ENCODE measurements around the gene FNTB.
A peak's percentile ranks its signal among the peaks of the same experiment; 100 is the strongest.

The FNTB gene

GRCh38 chr14:65073605-65074201 lies 87.0 kb downstream of the FNTB start:
- no peak overlapping the region for H4K8ac ChIP-seq (ENCODE audit: low read depth, low read length)
- no peak overlapping the region for H3K56ac ChIP-seq (ENCODE audit: low read length)
- no CpG with 5 or more reads among the region's 4 CpGs for WGBS (ENCODE audit: extremely low coverage, insufficient coverage, low lambda C conversion rate)
- no peak for DNase-seq
- no peaks in the 10 kb centered on the region for H3K4me1 ChIP-seq (ENCODE audit: control insufficient read depth, low read depth, low read length)
- H3K27me3 ChIP-seq (ENCODE audit: insufficient read depth, low read length, poor library complexity) = no peaks in the 10 kb centered on the region
- H3K4me2 ChIP-seq (ENCODE audit: low read length) = no peak overlapping the region
- no peak overlapping the region for H3K4me3 ChIP-seq (ENCODE audit: low read length)
- H2AK5ac ChIP-seq (ENCODE audit: low read length) = no peak overlapping the region
- H3K79me1 ChIP-seq (ENCODE audit: low read length) = peaks cover 5% of the 10 kb centered on the region
- no peak overlapping the region for H3K9ac ChIP-seq (ENCODE audit: low read length)
- H3K4ac ChIP-seq (ENCODE audit: low read depth, low read length) = no peak overlapping the region
- H3K23ac ChIP-seq (ENCODE audit: low read length) = peak overlapping the region; percentile 9
- H3K79me2 ChIP-seq (ENCODE audit: control insufficient read depth, insufficient read depth, low read length) = no peaks in the 10 kb centered on the region
- H2BK5ac ChIP-seq (ENCODE audit: low read length) = no peak overlapping the region
- no peak overlapping the region for H2BK15ac ChIP-seq (replicated peaks; ENCODE audit: low read depth)
- H3K36me3 ChIP-seq (ENCODE audit: control insufficient read depth, insufficient read depth, low read length) = peaks cover 15% of the 10 kb centered on the region
- no peak overlapping the region for H3K27ac ChIP-seq (ENCODE audit: low read depth, low read length)
- no peak overlapping the region for H2BK120ac ChIP-seq (ENCODE audit: low read depth, low read length)
- no peak overlapping the region for H3K18ac ChIP-seq (ENCODE audit: low read length)
- H4K5ac ChIP-seq (ENCODE audit: low read length) = no peak overlapping the region

GRCh38 chr14:65074449-65075150 lies 87.9 kb downstream of the FNTB start:
- H3K79me1 ChIP-seq (ENCODE audit: low read length) = peaks cover 12% of the 10 kb centered on the region
- no peak for DNase-seq
- no peak overlapping the region for H3K4ac ChIP-seq (ENCODE audit: low read depth, low read length)
- H3K18ac ChIP-seq (ENCODE audit: low read length) = no peak overlapping the region
- H2BK5ac ChIP-seq (ENCODE audit: low read length) = no peak overlapping the region
- peaks cover 15% of the 10 kb centered on the region for H3K36me3 ChIP-seq (ENCODE audit: control insufficient read depth, insufficient read depth, low read length)
- H3K9ac ChIP-seq (ENCODE audit: low read length) = no peak overlapping the region
- H3K79me2 ChIP-seq (ENCODE audit: control insufficient read depth, insufficient read depth, low read length) = peaks cover 2% of the 10 kb centered on the region
- H3K4me1 ChIP-seq (ENCODE audit: control insufficient read depth, low read depth, low read length) = peaks cover 5% of the 10 kb centered on the region
- H3K4me3 ChIP-seq (ENCODE audit: low read length) = no peak overlapping the region
- H4K5ac ChIP-seq (ENCODE audit: low read length) = no peak overlapping the region
- H4K8ac ChIP-seq (ENCODE audit: low read depth, low read length) = no peak overlapping the region
- no peak overlapping the region for H3K56ac ChIP-seq (ENCODE audit: low read length)
- WGBS (ENCODE audit: extremely low coverage, insufficient coverage, low lambda C conversion rate) = no CpG with 5 or more reads among the region's 3 CpGs
- H2AK5ac ChIP-seq (ENCODE audit: low read length) = no peak overlapping the region
- no peak overlapping the region for H2BK120ac ChIP-seq (ENCODE audit: low read depth, low read length)
- H3K27me3 ChIP-seq (ENCODE audit: insufficient read depth, low read length, poor library complexity) = no peaks in the 10 kb centered on the region
- H3K23ac ChIP-seq (ENCODE audit: low read length) = no peak overlapping the region
- no peak overlapping the region for H2BK15ac ChIP-seq (replicated peaks; ENCODE audit: low read depth)
- H3K4me2 ChIP-seq (ENCODE audit: low read length) = no peak overlapping the region
- H3K27ac ChIP-seq (ENCODE audit: low read depth, low read length) = no peak overlapping the region

GRCh38 chr14:65075628-65076325 lies 89.1 kb downstream of the FNTB start:
- Histone ChIP-seq H2BK15ac (replicated peaks; ENCODE audit: low read depth) (no peak overlapping the region), H4K8ac (ENCODE audit: low read depth, low read length) (no peak overlapping the region), H3K4ac (ENCODE audit: low read depth, low read length) (no peak overlapping the region), H3K79me2 (ENCODE audit: control insufficient read depth, insufficient read depth, low read length) (peaks cover 2% of the 10 kb centered on the region), H3K4me1 (ENCODE audit: control insufficient read depth, low read depth, low read length) (peaks cover 5% of the 10 kb centered on the region), H3K27ac (ENCODE audit: low read depth, low read length) (no peak overlapping the region), H3K4me2 (ENCODE audit: low read length) (no peak overlapping the region), H3K27me3 (ENCODE audit: insufficient read depth, low read length, poor library complexity) (no peaks in the 10 kb centered on the region), H2BK5ac (ENCODE audit: low read length) (no peak overlapping the region), H3K56ac (ENCODE audit: low read length) (no peak overlapping the region), H2BK120ac (ENCODE audit: low read depth, low read length) (no peak overlapping the region), H3K4me3 (ENCODE audit: low read length) (no peak overlapping the region), H3K18ac (ENCODE audit: low read length) (no peak overlapping the region), H4K5ac (ENCODE audit: low read length) (no peak overlapping the region), H3K36me3 (ENCODE audit: control insufficient read depth, insufficient read depth, low read length) (peaks cover 14% of the 10 kb centered on the region), H3K23ac (ENCODE audit: low read length) (no peak overlapping the region), H3K79me1 (ENCODE audit: low read length) (peaks cover 12% of the 10 kb centered on the region), H2AK5ac (ENCODE audit: low read length) (no peak overlapping the region), H3K9ac (ENCODE audit: low read length) (no peak overlapping the region)
- DNase-seq = no peak
- WGBS (ENCODE audit: extremely low coverage, insufficient coverage, low lambda C conversion rate) = no CpG with 5 or more reads among the region's 17 CpGs

- H3K23ac ChIP-seq (ENCODE audit: low read length) = no peak overlapping the region
- no peak overlapping the region for H3K56ac ChIP-seq (ENCODE audit: low read length)
- H3K4ac ChIP-seq (ENCODE audit: low read depth, low read length) = no peak overlapping the region
- no peak overlapping the region for H3K9ac ChIP-seq (ENCODE audit: low read length)
- DNase-seq = no peak
- no peak overlapping the region for H2BK15ac ChIP-seq (replicated peaks; ENCODE audit: low read depth)
- no peak overlapping the region for H4K5ac ChIP-seq (ENCODE audit: low read length)
- no peak overlapping the region for H2BK5ac ChIP-seq (ENCODE audit: low read length)
- H3K27ac ChIP-seq (ENCODE audit: low read depth, low read length) = no peak overlapping the region
- H3K18ac ChIP-seq (ENCODE audit: low read length) = no peak overlapping the region
- peaks cover 14% of the 10 kb centered on the region for H3K36me3 ChIP-seq (ENCODE audit: control insufficient read depth, insufficient read depth, low read length)
- no peak overlapping the region for H2BK120ac ChIP-seq (ENCODE audit: low read depth, low read length)
- no peak overlapping the region for H4K8ac ChIP-seq (ENCODE audit: low read depth, low read length)
- no peak overlapping the region for H3K4me2 ChIP-seq (ENCODE audit: low read length)
- no CpG with 5 or more reads among the region's 2 CpGs for WGBS (ENCODE audit: extremely low coverage, insufficient coverage, low lambda C conversion rate)
- H3K4me1 ChIP-seq (ENCODE audit: control insufficient read depth, low read depth, low read length) = peaks cover 5% of the 10 kb centered on the region
- peaks cover 20% of the 10 kb centered on the region for H3K79me1 ChIP-seq (ENCODE audit: low read length)
- H2AK5ac ChIP-seq (ENCODE audit: low read length) = no peak overlapping the region
- no peak overlapping the region for H3K4me3 ChIP-seq (ENCODE audit: low read length)
- H3K27me3 ChIP-seq (ENCODE audit: insufficient read depth, low read length, poor library complexity) = no peaks in the 10 kb centered on the region
- peaks cover 9% of the 10 kb centered on the region for H3K79me2 ChIP-seq (ENCODE audit: control insufficient read depth, insufficient read depth, low read length)
Measured at GRCh38 chr14:65077318-65077717, 90.6 kb downstream of the FNTB start.

- H2AK5ac ChIP-seq (ENCODE audit: low read length) = peak overlapping the region; percentile 72
Measured at GRCh38 chr14:65079201-65079600, 92.5 kb downstream of the FNTB start.

More at GRCh38 chr14:65079201-65079600, 92.5 kb downstream of the FNTB start:
- peak overlapping the region; percentile 43 for H3K56ac ChIP-seq (ENCODE audit: low read length)
- H3K18ac ChIP-seq (ENCODE audit: low read length) = no peak overlapping the region
- H3K9ac ChIP-seq (ENCODE audit: low read length) = peak overlapping the region; percentile 2
- H4K5ac ChIP-seq (ENCODE audit: low read length) = no peak overlapping the region
- peaks cover 9% of the 10 kb centered on the region for H3K79me2 ChIP-seq (ENCODE audit: control insufficient read depth, insufficient read depth, low read length)
- H2BK15ac ChIP-seq (replicated peaks; ENCODE audit: low read depth) = no peak overlapping the region
- H3K23ac ChIP-seq (ENCODE audit: low read length) = no peak overlapping the region
- no CpG with 5 or more reads among the region's 6 CpGs for WGBS (ENCODE audit: extremely low coverage, insufficient coverage, low lambda C conversion rate)
- peaks cover 9% of the 10 kb centered on the region for H3K36me3 ChIP-seq (ENCODE audit: control insufficient read depth, insufficient read depth, low read length)
- peak overlapping the region; percentile 54 for H2BK5ac ChIP-seq (ENCODE audit: low read length)
- no peak overlapping the region for H3K4me2 ChIP-seq (ENCODE audit: low read length)
- H4K8ac ChIP-seq (ENCODE audit: low read depth, low read length) = no peak overlapping the region
- H2BK120ac ChIP-seq (ENCODE audit: low read depth, low read length) = no peak overlapping the region
- H3K4me3 ChIP-seq (ENCODE audit: low read length) = no peak overlapping the region
- peak overlapping the region; percentile 64 for H3K4ac ChIP-seq (ENCODE audit: low read depth, low read length)
- no peaks in the 10 kb centered on the region for H3K27me3 ChIP-seq (ENCODE audit: insufficient read depth, low read length, poor library complexity)
- no peak overlapping the region for H3K27ac ChIP-seq (ENCODE audit: low read depth, low read length)
- H3K4me1 ChIP-seq (ENCODE audit: control insufficient read depth, low read depth, low read length) = peaks cover 5% of the 10 kb centered on the region
- H3K79me1 ChIP-seq (ENCODE audit: low read length) = peaks cover 17% of the 10 kb centered on the region
- no peak for DNase-seq

Data from mesendoderm (in vitro differentiated cells).